T-helper 22 cell (primary cell): Measurements from ENCODE around the gene MRPS34.

ENCODE experiments used
- DNase-seq: peaks from one replicate; pipeline ENCODE4 v3.0.0-alpha.2; 2020; ENCODE audit warnings: low read depth

Gene MRPS34

DNA sequence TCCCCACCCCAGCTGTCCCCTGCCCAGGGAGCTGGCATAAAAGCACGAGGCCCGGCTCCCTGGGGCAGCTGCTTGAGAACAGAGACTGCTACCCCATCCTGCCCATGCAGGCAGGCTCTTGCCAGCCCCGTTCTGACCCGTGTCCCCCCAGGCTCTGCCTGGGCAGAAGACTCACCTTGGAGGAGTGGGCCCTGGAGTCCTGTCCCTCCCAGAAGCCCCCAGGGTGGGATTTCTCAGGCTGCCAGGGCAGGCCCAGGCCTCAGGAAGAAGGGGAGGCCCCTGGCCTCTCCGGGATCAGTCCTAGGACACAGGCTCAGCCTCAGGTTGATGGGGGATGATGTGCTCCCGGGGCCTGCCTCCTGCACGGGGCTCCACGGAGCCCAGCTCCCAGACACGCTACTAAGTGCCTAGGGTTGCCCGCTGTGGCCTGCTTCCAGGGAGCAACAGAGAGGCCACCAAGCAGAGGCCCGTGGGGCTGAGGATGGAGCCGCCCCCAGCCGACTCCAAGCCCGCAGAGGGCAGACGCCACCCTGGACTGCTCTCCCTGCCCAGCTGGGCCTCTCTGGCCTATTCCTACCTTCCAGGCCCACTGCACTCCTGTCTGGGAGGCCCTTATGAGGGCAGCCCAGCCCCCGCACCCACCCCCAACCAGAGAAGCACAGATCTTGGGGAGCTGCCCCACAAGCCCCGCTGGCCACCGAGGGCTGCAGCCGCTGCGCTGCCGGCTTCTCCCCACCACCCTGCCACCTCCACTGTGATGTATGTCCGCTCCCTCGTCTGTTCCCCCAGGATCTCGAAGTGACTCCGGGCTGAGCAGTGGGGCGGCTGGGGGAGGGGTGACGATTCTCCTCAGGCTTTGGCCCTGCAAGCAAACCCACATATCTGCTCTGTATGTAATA, 3.3 kb downstream of the MRPS34 start:
- no peak for DNase-seq

GRCh38 chr16:1768767-1769401, 4.0 kb downstream of the MRPS34 start:
- no peak for DNase-seq

DNA sequence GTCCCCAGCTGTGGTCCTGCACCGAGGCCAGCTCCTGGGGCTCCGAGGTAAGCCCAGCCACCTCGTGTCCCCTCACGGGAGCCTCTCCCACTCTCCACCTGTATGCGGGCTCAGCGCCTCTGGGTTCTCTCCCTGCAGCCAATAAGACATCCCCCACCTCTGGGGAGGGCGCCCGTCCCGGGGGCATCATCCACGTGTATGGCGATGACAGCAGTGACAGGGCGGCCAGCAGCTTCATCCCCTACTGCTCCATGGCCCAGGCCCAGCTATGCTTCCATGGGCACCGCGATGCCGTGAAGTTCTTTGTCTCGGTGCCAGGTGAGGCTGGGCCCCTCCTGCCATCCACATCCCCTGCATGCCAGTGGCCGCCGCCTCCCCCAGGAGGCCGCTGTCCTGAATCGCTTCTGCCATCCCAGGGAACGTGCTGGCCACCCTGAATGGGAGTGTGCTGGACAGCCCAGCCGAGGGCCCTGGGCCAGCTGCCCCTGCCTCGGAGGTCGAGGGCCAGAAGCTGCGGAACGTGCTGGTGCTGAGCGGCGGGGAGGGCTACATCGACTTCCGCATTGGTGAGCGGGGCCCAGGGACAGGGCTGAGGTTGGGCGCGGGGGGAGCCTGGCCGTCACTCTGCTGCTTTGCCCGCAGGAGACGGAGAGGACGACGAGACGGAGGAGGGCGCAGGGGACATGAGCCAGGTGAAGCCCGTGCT, 4.7 kb downstream of the MRPS34 start:
- DNase-seq: no peak

DNA sequence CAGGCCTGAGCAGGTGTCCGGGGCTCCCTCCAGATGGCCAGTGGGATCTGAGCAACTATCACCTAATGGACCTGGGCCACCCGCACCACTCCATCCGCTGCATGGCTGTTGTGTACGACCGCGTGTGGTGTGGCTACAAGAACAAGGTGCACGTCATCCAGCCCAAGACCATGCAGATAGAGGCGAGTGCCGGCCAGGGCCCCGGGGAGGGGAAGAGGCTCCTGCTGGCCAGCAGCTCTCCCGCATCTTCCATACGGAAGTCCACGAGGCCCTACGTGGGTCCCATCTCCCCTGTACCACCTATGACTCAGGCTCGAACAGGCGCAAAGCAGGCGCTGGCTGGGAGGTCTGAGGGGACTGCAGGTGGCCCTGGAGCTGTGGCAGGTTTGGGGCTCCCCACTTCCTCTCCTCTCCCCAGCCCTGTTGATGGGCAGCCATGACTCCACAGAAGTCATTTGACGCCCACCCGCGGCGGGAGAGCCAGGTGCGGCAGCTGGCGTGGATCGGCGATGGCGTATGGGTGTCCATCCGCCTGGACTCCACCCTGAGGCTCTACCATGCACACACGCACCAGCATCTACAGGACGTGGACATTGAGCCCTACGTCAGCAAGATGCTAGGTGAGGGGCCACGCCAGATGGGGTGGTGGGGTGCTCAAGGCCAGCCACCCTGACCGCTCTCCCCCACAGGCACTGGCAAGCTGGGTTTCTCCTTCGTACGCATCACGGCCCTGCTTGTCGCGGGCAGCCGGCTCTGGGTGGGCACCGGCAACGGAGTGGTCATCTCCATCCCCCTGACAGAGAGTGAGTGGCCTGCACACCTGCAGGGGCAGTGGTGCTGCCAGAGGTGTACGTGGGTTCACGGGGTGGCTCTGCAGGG, 5.6 kb downstream of the MRPS34 start:
- DNase-seq: no peak

DNA sequence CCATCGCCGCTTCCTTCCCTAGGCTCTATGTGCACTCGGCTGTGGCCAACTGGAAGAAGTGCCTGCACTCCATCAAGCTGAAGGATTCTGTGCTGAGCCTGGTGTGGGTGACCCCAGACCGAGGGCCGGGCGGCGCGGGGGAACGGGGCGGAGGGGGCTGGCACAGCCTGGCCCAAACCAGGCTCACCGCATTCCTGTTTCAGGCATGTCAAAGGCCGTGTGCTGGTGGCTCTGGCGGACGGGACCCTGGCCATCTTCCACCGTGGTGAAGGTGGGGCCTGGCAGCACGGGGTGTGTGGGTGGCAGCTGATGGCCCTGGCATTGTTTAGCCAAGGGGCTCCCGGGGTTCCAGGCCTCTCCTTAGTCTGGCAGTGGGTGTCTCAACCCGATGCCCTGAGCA, 6.2 kb downstream of the MRPS34 start:
- no peak for DNase-seq

DNA sequence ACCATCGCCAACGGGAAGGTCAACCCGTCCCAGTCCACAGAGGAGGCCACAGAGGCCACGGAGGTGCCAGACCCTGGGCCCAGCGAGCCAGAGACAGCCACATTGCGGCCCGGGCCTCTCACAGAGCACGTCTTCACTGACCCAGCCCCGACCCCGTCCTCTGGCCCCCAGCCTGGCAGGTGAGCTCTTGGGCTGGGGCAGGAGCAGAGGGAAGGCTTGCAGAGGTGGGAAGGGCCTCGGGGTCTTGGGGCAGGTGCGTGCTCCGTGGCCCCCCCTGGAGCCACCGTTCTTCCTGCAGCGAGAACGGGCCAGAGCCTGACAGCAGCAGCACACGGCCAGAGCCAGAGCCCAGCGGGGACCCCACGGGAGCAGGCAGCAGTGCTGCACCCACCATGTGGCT, 6.7 kb downstream of the MRPS34 start:
- DNase-seq: no peak

DNA sequence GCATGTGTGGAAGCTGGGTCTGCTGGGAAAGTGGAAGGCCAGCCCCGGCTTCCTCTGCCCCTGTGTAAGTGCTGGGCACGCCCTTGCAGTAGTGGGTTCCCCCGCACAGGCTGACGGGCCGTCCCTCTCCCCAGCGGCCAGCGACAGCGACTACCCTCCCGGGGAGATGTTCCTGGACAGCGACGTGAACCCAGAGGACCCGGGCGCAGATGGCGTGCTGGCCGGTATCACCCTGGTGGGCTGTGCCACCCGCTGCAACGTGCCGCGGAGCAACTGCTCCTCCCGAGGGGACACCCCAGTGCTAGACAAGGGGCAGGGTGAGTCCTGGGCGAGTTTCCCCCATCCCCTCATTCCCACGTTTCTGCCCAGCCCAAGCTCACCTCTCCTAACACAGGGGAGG, 7.1 kb downstream of the MRPS34 start:
- DNase-seq: no peak

- DNase-seq: no peak
These were observed 8.0 kb downstream of the MRPS34 start for GRCh38 chr16:1764971-1765370.

- no peak for DNase-seq
These were observed 9.1 kb downstream of the MRPS34 start for GRCh38 chr16:1763521-1764511.

GRCh38 chr16:1762879-1763520, 9.9 kb downstream of the MRPS34 start:
- DNase-seq: no peak

GRCh38 chr16:1762196-1762878, 10.6 kb downstream of the MRPS34 start:
- no peak for DNase-seq

GRCh38 chr16:1761751-1762150, 11.2 kb downstream of the MRPS34 start:
- no peak for DNase-seq

DNA sequence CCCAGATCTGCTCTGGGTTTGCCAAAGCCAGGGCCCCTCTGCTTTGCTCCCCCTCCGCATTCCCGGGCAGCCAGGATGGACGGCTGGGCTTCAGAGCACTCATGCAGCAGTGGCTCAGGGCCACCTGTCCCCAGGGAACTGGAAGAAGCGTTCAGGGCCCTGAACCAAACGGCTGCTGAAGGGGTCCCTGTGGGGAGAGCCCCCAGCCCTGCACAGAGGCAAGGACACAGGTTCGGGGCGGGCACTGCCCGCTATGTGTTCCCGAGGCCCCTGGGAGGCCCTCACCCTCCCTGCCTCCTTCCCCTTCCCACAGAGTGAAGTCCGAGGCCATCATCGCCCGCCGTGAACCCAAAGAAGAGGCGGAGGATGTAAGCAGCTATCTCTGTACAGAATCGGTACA, 12.0 kb downstream of the MRPS34 start:
- DNase-seq: no peak

GRCh38 chr16:1759511-1759910, 13.4 kb downstream of the MRPS34 start:
- DNase-seq: no peak

DNA sequence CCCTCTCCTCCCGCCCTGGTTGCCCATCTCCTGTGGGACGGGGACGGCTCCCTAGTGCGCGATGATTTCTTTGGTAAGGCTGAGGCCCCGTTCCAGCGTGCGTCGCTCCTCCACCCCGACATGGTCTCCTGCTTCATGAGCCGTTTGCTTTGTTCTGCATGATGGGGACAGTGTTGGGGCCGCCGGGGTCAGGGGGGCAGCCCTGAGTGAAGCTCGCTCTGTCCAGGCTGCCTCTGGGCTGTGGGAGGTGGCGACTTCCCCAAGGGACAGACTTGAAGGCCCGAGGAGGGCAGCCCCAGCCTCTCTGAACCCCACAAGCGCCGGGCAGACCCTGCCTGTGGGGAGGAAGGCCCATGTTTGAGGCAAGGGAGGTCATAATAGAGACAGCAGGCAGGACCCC, 14.0 kb downstream of the MRPS34 start:
- no peak for DNase-seq

- DNase-seq: no peak
These were observed 15.0 kb downstream of the MRPS34 start for GRCh38 chr16:1757714-1758461.

GRCh38 chr16:1754204-1754603, 18.7 kb downstream of the MRPS34 start:
- no peak for DNase-seq

- DNase-seq: no peak
These were observed 20.1 kb downstream of the MRPS34 start for GRCh38 chr16:1752853-1753252.

DNA sequence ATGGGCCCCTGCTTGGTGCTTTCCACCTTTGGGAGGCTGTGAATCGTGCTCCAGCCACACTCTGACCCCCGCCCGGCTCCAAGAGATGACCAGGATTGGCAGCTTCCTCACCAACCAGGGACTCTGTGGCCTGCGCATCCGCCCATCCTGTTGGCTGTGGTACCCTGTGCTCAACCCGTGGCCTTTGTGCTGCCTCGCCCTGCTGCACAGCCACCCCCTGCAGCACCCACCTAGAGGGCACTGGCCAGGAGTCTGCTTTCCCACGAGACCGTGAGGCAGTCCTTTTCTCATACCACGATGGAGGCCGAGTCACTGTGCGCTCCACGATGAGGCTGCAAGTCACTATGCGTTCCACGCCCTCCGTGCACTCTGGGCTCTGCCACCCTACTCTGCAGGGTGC, 21.0 kb downstream of the MRPS34 start:
- no peak for DNase-seq
